ENCODE data around the gene ZNF14. TPM values are rescaled to one million over a fixed set of nuclear protein-coding genes. Genes with fewer than 3 reads are reported as not detected.
"Not testable (repeated sequence)": the region's sequence is repeated elsewhere in the genome, so short reads cannot be mapped to it uniquely, and the experiment has no call there.

ZNF14 gene
- total RNA-seq, 4 donors from 2014 or later = 7.4 to 11.4 (median 9.6) TPM

DNA sequence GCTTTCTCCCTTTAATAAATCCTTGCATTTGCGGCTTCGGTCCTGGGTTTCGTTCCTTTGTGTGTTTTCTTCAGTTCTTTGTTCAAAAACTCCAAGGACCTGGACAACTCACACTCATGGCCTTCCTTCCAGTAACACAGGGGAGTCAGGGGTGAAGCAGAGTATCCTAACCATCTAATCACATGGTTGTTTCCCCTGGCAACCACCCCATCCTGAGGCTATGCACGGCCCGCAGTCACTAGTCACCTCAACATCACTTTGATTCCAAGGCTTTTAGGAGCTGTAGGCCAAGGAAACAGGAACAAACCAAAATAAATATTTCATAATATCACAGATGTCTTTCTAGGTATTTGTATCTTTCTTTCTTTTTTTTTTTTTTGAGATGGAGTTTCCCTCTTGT is 35.3 kb downstream of the ZNF14 start:
- Histone ChIP-seq H3K4me3 (no peak overlapping the region), H3K4me1 (no peaks in the 10 kb centered on the region), H3K27me3 (no peaks in the 10 kb centered on the region), H3K9me3 (peaks cover 0 to 66% (median 0%) of the 10 kb centered on the region in 3 donors), H3K36me3 (peaks cover 0 to 24% of the 10 kb centered on the region in 2 donors), H3K27ac (no peak overlapping the region)
- no peak for ATAC-seq
- TF ChIP-seq, protein P1, sequence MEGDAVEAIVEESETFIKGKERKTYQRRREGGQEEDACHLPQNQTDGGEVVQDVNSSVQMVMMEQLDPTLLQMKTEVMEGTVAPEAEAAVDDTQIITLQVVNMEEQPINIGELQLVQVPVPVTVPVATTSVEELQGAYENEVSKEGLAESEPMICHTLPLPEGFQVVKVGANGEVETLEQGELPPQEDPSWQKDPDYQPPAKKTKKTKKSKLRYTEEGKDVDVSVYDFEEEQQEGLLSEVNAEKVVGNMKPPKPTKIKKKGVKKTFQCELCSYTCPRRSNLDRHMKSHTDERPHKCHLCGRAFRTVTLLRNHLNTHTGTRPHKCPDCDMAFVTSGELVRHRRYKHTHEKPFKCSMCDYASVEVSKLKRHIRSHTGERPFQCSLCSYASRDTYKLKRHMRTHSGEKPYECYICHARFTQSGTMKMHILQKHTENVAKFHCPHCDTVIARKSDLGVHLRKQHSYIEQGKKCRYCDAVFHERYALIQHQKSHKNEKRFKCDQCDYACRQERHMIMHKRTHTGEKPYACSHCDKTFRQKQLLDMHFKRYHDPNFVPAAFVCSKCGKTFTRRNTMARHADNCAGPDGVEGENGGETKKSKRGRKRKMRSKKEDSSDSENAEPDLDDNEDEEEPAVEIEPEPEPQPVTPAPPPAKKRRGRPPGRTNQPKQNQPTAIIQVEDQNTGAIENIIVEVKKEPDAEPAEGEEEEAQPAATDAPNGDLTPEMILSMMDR (IDR thresholded peaks at IDR 0.05) = no peak
- TF ChIP-seq POLR2A (IDR thresholded peaks at IDR 0.05) = no peak
- no peak for TF ChIP-seq EP300 (IDR thresholded peaks at IDR 0.05)
- TF ChIP-seq POLR2AphosphoS5 (IDR thresholded peaks at IDR 0.05) = no peak
- WGBS, 2 donors (ENCODE audit: low coverage in 1 of 2) = 72 to 93% methylated on average over 2 to 5 of the region's 5 CpGs

- TF ChIP-seq POLR2A (IDR thresholded peaks at IDR 0.05) = no peak
- TF ChIP-seq, protein P1 (IDR thresholded peaks at IDR 0.05) = no peak
- no peak for TF ChIP-seq EP300 (IDR thresholded peaks at IDR 0.05)
- no peak for TF ChIP-seq POLR2AphosphoS5 (IDR thresholded peaks at IDR 0.05)
- H3K9me3 ChIP-seq = peaks cover 0 to 54% (median 0%) of the 10 kb centered on the region in 3 donors
These were observed 36.5 kb downstream of the ZNF14 start for GRCh38 chr19:19696386-19696785.

DNA sequence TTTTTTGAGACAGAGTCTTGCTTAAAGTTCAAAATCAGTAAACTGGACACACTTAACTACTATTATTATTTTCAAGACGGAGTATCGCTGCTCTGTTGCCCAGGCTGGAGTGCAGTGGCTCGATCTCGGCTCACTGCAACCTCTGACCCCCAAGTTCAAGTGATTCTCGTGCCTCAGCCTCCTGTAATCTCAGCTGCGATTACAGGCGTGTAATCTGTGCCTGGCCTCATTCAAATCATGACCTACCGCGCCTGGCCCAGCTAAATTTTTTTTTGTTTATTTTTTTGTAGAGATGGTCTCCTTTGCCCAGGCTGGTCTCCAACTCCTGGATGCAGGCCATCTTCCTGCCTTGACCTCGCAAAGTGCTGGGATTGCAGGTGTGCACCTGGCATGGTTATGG is 41.2 kb downstream of the ZNF14 start:
- no peaks in the 10 kb centered on the region for H3K36me3 ChIP-seq
- no peaks in the 10 kb centered on the region for H3K4me1 ChIP-seq
- TF ChIP-seq EP300 (IDR thresholded peaks at IDR 0.05) (no peak), POLR2A (IDR thresholded peaks at IDR 0.05) (no peak), POLR2AphosphoS5 (IDR thresholded peaks at IDR 0.05) (no peak)
- TF ChIP-seq, protein P1 (IDR thresholded peaks at IDR 0.05) = no peak
- no peak overlapping the region for H3K4me3 ChIP-seq
- H3K9me3 ChIP-seq = peaks cover 0 to 8% (median 0%) of the 10 kb centered on the region in 3 donors
- ATAC-seq = no peak
- H3K27ac ChIP-seq = no peak overlapping the region
- WGBS, 2 donors (ENCODE audit: low coverage in 1 of 2) = 82% methylated on average over 10 of the region's 10 CpGs; no CpG with 5 or more reads in 1 of the 2 donors
- no peaks in the 10 kb centered on the region for H3K27me3 ChIP-seq

More at GRCh38 chr19:19696386-19696785, 36.5 kb downstream of the ZNF14 start:
- Histone ChIP-seq H3K36me3 (peaks cover 0 to 16% of the 10 kb centered on the region in 2 donors), H3K4me1 (no peaks in the 10 kb centered on the region), H3K4me3 (no peak overlapping the region), H3K27ac (no peak overlapping the region), H3K27me3 (no peaks in the 10 kb centered on the region)
- no peak for ATAC-seq
- WGBS, 2 donors (ENCODE audit: low coverage in 1 of 2) = 71 to 80% methylated on average over 1 to 2 of the region's 2 CpGs

DNA sequence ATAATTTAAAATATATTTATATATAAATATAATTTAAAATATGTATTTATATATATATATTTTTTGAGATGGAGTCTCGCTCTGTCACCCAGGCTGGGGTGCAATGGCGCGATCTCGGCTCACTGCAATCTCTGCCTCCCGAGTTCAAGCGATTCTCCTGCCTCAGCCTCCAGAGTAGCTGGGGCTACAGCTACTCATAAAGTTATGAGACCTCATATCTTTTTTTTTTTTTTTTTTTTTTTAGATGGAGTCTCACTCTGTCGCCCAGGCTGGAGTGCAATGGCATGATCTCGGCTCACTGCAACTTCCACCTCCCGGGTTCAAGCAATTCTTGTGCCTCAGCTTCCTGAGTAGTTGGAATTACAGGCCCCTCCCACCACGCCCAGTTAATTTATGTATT is 43.9 kb downstream of the ZNF14 start:
- H3K27ac ChIP-seq = not testable (repeated sequence)

GRCh38 chr19:19687090-19687489 is 45.8 kb downstream of the ZNF14 start:
- H3K27me3 ChIP-seq = no peaks in the 10 kb centered on the region
- H3K36me3 ChIP-seq = no peaks in the 10 kb centered on the region
- no peaks in the 10 kb centered on the region for H3K4me1 ChIP-seq
- 90 to 92% methylated on average over 3 of the region's 3 CpGs for whole genome bisulfite sequencing, 2 donors (ENCODE audit: low coverage in 1 of 2)
- H3K9me3 ChIP-seq = peaks cover 0 to 18% (median 4%) of the 10 kb centered on the region in 3 donors
- no peak overlapping the region for H3K4me3 ChIP-seq
- ATAC-seq = no peak
- TF ChIP-seq EP300 (IDR thresholded peaks at IDR 0.05) = no peak
- TF ChIP-seq, protein P1 (IDR thresholded peaks at IDR 0.05) = no peak
- no peak for TF ChIP-seq POLR2AphosphoS5 (IDR thresholded peaks at IDR 0.05)
- TF ChIP-seq POLR2A (IDR thresholded peaks at IDR 0.05) = no peak
- no peak overlapping the region for H3K27ac ChIP-seq

More for the DNA sequence above, 43.9 kb downstream of the ZNF14 start:
- not testable (repeated sequence) for H3K36me3 ChIP-seq, H3K4me1 ChIP-seq, ATAC-seq, H3K27me3 ChIP-seq, H3K4me3 ChIP-seq
- WGBS, 2 donors (ENCODE audit: low coverage in 1 of 2) = 96 to 99% methylated on average over 9 of the region's 10 CpGs
- H3K9me3 ChIP-seq = peaks cover 0 to 18% (median 4%) of the 10 kb centered on the region in 3 donors

Measured in gastroesophageal sphincter (tissue), 4 donors.